GM21360 (cell line): Measurements from ENCODE around the gene PLA2G4A.

Source experiments
- ATAC-seq: cut with Tn5 transposase; IDR thresholded peaks from one replicate; pipeline ENCODE4 v1.9.1; 2021; ENCODE audit warnings: mild to moderate bottlenecking, moderate library complexity; ENCODE audit not compliant: unreplicated experiment

The PLA2G4A gene

DNA sequence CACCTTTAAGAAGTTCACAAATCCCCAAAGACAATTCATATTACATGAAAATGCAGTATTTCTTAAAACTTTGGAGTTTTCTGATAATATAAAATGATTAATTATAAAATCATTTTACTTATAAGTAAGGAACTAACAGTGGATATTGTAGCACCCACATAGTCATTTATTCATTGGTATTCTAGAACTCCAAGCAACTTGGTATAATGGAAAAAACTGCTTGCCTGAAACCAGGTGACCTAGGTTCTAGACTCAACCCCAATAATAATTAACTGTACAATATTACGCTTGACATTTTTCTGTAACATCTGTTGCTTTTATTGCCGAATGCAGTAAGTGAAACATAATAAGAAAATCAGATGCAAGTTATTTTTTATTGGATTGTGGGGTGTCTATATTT, 2.4 kb downstream of the PLA2G4A start:
- no peak for ATAC-seq

- ATAC-seq: no peak
Measured at GRCh38 chr1:186834399-186834958, 5.7 kb downstream of the PLA2G4A start.

- ATAC-seq: no peak
Measured at GRCh38 chr1:186835448-186835847, 6.7 kb downstream of the PLA2G4A start.

DNA sequence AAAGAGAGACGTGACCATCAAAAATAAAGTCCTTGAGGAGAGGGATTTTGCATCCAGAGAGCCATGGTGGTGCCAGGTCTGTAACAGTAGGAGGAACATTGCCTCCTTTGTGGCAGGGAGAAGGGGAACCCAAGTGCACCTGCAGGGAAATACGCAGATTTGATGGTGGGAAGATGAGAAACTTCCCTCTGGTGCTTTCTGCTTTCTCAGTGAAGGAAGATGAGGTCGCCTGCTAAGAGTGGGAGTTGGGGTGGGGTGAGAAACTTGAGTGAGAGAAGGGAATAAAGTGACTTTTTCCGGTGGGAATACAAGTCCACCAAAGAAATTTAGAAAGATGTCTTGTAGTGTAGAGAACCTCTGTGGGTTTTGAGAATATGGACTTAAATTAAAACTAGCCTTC, 9.1 kb downstream of the PLA2G4A start:
- ATAC-seq: no peak

DNA sequence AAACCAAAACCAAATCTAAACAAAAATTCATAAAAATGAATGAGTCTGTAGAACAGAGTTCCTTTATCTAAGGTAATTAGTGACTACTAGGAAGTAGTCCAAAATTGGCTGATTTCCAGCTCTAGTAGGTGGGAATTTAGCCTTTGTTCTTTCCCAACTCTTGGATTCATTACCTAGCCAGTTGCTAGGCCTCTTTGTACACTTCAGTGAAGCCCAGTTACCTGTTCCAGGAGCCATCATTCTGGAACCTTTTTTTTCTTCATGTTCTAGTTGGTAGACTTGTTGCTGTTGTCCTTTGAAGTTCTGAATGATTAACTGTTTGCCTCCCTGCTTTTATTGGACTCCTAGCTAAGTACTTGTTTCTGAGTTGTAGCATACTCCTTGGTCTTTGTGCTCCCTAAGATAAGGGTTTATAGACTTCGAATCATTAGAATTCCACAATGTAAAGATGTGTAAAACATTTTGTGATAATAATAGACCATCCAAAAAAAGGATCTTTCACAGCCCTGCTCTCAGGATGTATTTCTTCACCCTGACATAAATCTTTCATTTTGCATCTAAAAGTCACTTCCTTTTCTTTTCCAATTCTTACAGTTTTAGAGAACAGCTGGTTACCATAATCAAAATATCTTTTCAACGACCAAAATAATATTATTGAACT, 9.8 kb downstream of the PLA2G4A start:
- no peak for ATAC-seq

DNA sequence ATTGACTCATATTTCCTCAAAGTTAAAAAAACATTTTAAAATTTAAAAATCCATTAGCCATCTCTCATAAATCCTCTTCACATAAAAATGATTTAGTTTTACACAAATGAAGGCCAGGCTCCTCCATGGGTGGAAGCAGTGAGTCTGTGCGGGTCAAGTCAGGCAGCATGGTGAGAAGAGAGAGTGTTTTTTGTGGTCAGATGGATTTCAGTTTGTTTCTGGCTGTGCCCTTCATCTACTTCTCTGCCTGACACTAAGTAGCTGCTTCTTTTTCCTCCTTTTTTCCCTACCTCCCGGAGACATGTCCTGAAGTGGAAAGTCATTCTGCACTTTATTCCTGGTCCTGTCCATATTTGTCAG, 10.3 kb downstream of the PLA2G4A start:
- peak; percentile 55 for ATAC-seq

DNA sequence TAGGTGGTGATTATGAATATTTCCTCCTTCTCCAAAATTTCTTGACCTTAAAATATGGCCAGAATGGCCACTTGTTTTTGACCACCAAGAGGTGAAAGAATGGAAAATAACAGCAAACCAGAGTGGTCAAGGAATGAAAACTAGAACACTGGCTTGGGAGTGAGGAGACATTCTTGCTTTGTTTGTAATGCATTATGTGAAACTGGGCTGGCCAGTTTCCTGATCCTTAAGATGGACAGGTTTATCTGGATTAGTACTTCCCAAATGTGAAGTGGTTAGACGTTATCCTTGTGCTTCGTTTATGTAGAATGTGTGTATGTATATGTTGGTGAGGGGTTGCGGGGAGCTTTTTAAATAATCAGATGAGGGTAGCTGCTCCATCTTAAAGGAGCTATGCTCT, 12.8 kb downstream of the PLA2G4A start:
- ATAC-seq: no peak

DNA sequence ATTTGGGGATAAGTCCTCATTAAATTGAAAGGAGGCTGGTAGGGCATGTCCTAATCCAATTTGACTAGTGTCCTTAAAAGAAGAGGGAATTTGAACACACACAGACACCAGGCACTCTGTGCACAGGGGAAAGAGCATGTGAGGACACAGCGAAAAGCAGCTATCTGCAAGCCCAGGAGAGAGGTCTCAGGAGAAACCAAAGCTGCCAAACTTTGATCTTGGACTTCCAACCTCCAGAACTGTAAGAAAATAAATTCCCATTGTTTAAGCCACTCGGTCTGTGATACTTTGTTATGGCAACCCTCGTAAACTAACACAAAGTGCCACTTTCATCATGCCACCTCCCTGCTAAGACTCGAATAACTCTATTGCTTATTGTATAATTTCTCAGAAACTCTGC, 13.8 kb downstream of the PLA2G4A start:
- no peak for ATAC-seq

DNA sequence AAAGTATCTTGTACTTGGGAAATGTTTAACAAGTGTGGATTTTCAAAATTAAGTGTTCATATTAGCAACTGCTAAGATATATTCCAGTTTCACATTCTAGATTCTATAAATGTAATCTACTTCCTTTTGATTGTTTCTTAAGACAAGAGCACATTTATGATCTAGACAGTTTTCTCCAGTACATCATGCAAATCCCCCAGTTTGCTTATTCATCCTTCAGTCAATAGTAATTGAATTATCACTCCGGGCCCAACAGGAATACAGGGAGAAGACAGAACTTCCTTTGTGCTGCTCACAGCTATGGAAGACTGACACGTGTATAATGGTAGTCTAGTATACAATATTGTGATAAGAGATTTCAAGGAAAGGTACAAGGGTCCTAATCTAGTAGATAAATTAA, 14.5 kb downstream of the PLA2G4A start:
- no peak for ATAC-seq

- no peak for ATAC-seq
Measured at GRCh38 chr1:186843931-186844330, 15.2 kb downstream of the PLA2G4A start.

DNA sequence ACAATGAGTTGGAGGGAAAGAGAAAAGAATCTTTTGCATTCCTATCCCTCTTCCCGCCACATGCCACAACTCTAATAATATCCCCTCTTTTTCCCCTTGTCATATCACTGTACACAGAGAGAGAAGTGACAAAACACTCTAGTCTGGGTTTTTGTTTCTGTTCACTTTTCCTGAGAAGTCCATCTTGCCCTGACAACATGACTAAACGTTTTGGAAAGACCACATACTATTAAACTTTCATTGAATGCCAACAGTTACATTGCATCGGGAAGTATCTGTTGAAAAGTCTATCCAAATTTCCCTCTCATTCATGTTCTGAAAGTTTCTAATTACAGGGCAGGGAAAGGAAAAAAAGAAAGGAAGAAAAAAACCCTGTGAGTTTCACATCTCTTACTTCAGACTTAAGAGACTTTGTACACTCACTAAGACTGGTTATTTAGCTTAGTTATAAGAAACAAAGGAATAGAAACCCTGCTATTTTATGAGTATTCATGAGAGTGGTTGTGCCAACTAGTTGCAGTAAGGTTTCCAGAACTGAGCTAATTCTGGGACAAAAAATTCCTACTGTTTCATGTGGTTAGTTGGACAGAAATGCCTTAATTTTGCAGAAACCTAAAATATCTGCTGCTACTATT, 16.9 kb downstream of the PLA2G4A start:
- no peak for ATAC-seq

DNA sequence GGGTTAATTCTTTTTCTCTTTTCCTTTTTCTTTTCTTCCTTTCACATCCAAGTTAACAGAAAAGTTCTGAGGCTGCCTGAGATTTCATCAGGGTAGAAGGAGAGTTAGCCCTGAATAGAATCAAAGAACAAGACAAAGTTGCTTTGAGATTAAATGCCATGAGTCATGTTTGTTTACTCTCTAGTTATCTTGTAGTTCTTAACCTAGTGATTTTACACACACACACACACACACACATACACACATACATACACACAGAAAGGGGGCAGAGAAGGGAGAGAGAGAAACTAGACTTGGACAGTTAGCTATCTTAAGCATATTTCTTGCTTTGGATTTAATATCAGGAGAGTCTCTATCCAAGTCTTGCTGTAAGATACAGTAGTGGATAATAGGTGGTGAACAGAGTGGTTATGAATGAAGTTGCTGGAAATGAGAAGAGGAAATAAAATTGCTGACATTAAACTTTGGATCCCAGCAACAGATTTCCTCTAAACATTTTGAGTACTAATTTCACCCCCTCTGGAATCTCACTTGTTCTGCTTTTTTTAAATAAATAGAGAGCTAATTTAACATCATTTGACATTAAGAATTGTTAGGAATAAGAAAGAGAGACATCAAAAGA, 19.9 kb downstream of the PLA2G4A start:
- ATAC-seq: no peak

DNA sequence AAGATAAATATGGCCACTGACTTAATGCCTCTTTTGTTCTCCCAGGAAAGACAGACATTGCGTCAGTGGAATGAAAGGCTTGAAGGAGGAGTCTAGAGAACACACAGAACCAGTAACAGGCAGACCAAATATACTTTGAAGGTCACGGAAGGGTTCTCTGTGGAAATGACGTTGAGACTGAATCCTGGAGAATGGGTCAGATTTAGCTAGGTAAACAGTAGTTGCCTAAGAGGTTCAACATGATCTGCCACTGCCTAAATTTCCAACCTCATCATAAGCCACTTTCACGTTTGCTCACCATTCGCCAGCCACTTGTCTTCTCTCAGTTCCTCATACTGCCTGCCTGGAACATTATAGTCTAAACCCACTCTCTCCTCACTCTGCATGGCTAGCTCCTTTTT, 20.5 kb downstream of the PLA2G4A start:
- ATAC-seq: peak; percentile 98

- peak; percentile 44 for ATAC-seq
Measured at GRCh38 chr1:186849826-186850225, 21.1 kb downstream of the PLA2G4A start.

DNA sequence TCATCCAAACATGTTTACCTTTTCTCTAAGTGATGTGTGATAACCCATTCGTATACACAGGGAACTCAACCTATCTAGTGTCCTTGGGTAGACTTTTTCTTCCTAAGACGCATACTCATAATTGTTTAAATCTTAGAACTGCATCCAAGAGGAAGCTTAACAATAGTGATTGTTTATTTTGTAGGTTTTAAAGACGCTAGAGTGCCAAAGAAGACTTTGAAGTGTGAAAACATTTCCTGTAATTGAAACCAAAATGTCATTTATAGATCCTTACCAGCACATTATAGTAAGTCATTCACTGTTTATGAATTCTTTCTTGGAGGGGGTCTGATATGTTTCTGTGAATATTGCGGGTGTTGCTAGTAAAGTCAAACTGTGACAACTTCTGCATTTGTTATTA, 25.4 kb downstream of the PLA2G4A start:
- no peak for ATAC-seq

DNA sequence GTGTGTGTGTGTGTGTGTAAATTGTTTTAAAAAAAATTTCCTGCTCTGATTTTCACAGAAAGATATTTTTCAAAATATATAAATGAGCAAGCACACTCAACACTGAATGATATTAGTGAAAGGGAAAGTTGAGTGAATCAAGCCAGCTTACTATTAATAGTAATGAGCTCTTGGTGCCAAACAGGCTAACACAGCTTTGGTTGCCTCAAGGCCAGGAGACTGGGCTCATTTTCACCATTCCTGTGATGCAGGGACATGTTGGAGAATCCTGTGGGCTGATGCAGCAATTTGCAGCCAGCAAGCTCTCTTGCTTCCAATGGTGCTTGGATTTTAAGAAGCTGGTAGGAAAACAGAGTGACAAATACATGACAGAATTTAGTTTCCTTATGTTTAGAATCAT, 30.2 kb downstream of the PLA2G4A start:
- ATAC-seq: no peak

GRCh38 chr1:186859995-186860394, 31.2 kb downstream of the PLA2G4A start:
- ATAC-seq: no peak

- no peak for ATAC-seq
Measured at GRCh38 chr1:186864296-186864695, 35.5 kb downstream of the PLA2G4A start.

- ATAC-seq: peak; percentile 83
Measured at GRCh38 chr1:186865253-186865652, 36.5 kb downstream of the PLA2G4A start.

DNA sequence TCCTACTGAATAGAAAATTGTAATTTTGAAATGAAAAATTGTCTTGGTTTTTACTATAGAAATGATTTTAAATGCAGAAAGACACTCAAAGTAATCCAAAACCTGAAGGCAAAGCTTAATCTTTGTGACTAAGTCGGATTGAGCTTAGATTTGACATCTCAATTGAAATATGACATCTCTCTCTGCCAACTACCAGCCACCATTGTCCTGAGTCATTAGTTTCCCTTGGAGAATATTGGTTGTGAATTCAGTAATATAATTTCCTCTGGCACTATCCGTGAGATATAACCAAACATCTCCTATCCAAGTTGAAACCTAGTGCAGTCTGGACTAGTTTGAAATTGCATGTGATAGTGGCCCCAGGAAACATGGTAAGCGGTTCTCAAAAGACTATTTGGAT, 37.1 kb downstream of the PLA2G4A start:
- no peak for ATAC-seq

DNA sequence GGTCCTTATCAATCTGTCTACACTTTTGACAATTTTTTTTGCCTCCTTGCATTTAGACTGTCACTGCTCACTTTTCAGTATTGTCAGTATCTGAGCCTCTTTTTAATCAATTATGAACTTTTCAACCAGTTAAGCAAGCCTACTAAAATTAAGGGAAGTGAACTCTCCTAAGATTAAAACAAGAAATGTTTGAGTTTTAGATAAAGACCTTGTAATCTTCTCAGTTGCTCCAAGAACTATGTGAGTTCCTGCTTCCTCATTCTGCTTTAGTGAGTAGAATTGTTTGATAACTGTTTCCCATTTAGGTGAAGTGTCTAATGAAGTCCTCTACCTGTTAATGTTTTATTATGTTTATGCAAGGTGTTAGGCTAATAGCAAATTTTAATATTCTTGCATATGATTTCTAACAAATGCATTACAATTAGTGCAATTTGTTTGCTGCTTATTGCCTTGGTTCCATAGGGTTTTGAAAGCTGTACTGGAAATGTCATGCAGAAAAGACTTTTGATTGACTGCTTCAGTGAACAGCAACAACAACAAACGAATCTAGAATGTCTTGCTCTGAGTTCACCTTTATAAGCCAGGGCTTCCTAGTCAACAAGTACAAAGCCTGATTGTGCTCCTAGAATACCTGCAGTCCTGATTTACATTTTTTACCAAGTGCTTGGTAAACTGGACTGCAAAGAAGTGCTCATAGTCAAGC, 40.9 kb downstream of the PLA2G4A start:
- ATAC-seq: no peak

- no peak for ATAC-seq
Measured at GRCh38 chr1:186871784-186872183, 43.0 kb downstream of the PLA2G4A start.
